ENCODE measurements around the gene INAVA. TPM values are rescaled to one million over a fixed set of nuclear protein-coding genes. Genes with fewer than 3 reads are reported as not detected.
"Not testable (repeated sequence)": the region's sequence is repeated elsewhere in the genome, so short reads cannot be mapped to it uniquely, and the experiment has no call there.

INAVA gene
- total RNA-seq, 1 donor from 2014 or later: 191 TPM

DNA sequence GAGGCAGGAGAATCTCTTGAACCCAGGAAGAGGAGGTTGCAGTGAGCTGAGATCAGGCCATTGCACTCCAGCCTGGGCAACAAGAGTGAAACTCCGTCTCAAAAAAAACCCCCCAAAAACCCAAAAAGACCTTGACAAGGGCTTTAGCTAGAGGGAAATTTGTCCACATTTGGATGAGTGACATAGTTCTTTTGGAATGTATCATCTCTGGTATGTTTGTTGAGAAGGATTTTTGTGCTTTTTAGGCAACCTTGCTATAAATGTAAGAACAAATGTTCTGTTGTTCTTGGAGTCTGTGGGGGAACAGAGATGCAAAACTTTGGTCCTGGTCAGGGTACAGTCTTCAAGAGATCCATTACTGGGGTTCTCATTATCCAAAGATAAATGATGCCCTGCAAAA lies 28.9 kb downstream of the INAVA start:
- no peak overlapping the region for H3K4me3 ChIP-seq (ENCODE audit: low read depth, low read length)
- TF ChIP-seq, protein P1, sequence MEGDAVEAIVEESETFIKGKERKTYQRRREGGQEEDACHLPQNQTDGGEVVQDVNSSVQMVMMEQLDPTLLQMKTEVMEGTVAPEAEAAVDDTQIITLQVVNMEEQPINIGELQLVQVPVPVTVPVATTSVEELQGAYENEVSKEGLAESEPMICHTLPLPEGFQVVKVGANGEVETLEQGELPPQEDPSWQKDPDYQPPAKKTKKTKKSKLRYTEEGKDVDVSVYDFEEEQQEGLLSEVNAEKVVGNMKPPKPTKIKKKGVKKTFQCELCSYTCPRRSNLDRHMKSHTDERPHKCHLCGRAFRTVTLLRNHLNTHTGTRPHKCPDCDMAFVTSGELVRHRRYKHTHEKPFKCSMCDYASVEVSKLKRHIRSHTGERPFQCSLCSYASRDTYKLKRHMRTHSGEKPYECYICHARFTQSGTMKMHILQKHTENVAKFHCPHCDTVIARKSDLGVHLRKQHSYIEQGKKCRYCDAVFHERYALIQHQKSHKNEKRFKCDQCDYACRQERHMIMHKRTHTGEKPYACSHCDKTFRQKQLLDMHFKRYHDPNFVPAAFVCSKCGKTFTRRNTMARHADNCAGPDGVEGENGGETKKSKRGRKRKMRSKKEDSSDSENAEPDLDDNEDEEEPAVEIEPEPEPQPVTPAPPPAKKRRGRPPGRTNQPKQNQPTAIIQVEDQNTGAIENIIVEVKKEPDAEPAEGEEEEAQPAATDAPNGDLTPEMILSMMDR (conservative IDR thresholded peaks at IDR 0.05; ENCODE audit: low read depth, low read length): no peak
- DNase-seq (ENCODE audit: low read depth): no peak

DNA sequence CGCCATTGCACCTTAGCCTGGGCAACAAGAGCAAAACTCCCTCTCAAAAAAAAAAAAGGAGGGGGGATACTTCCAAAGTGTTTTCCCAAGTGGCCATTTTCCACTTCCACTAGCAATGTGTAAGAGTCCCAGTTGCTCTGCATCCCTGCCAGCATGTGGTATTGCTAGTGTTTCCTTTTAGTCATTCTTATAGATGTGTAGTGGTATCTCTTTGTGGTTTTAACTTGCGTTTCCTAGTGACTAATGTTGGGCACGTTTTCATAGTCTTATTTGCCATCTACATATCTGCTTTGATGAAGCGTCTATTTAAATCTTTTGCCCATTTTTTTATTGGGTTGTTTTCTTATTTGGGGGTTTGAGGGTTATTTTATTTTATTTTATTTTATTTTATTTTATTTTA lies 31.1 kb downstream of the INAVA start:
- H3K4me3 ChIP-seq (ENCODE audit: low read depth, low read length): no peak overlapping the region
- TF ChIP-seq, protein P1 (conservative IDR thresholded peaks at IDR 0.05; ENCODE audit: low read depth, low read length): no peak
- DNase-seq (ENCODE audit: low read depth): no peak

DNA sequence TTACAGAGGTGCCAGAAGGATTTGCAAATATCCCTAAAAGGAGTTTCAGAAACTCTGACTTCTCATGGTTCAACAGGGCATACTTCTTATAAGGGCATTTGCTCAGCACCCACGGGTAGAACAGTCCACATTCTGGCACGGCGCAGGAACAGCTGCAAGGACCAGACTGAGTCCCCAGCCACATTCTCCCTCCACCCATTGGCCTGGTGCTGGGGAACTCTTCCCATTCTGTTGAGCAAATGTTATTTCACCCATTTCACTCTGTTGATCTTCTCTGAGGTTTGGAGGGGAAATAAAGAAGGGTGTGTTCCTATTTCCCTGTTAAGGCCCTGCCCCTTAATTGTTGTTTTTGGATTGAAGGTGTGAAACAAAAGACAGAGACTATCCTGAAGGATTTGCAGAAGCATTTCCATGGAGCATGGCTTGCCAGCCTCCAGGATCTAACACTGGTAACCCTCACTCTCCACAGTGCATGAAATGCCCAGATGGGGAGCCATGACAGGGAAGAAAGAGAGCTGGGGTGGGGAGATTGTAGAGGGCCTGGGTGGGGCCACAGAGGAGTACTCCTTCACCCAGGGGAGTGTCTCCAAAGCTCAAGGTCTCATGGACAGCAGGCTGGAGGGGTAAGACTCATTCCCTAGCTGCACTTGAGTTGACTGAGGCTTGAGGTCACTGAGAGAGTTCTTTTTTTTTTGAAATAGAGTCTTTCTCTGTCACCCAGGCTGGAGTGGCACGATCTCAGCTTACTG lies 35.0 kb downstream of the INAVA start:
- H3K4me3 ChIP-seq (ENCODE audit: low read depth, low read length): no peak overlapping the region
- TF ChIP-seq, protein P1 (conservative IDR thresholded peaks at IDR 0.05; ENCODE audit: low read depth, low read length): no peak
- no peak for DNase-seq (ENCODE audit: low read depth)

DNA sequence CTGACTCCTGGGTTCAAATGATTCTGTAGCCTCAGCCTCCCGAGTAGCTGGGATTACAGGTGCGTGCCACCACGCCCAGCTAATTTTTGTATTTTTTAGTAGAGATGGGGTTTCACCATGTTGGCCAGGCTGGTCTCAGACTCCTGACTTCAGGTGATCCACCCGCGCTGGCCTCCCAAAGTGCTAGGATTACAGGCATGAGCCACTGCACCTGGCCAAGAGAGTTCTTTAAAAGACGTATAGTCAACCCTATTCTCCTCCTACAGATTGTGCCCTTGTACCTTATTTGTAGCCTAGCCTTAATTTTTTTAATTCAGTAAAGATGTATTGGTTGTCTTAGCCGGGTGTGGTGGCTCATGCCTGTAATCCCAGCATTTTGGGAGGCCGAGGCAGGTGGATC lies 35.6 kb downstream of the INAVA start:
- not testable (repeated sequence) for DNase-seq (ENCODE audit: low read depth); H3K4me3 ChIP-seq (ENCODE audit: low read depth, low read length)

DNA sequence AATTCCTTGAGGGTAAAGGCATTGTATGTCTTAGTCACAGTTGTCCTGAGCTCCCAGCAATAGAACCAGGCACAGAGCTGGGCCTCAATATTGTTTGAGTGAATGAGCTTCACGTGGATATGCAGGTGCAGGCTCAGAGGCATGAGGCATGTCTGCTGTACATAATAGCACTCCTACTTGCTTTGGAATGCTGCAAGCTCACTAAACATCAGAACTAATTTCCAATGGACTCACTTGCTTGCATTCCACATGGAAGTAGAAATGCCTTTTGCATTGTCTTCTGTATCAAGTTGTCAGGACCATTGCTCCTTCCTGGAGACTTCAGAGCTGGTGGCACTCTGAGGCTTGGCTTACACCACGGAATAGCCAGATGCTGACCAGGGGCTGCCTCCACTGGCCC lies 37.1 kb downstream of the INAVA start:
- TF ChIP-seq, protein P1 (conservative IDR thresholded peaks at IDR 0.05; ENCODE audit: low read depth, low read length): no peak
- no peak for DNase-seq (ENCODE audit: low read depth)
- H3K4me3 ChIP-seq (ENCODE audit: low read depth, low read length): no peak overlapping the region

DNA sequence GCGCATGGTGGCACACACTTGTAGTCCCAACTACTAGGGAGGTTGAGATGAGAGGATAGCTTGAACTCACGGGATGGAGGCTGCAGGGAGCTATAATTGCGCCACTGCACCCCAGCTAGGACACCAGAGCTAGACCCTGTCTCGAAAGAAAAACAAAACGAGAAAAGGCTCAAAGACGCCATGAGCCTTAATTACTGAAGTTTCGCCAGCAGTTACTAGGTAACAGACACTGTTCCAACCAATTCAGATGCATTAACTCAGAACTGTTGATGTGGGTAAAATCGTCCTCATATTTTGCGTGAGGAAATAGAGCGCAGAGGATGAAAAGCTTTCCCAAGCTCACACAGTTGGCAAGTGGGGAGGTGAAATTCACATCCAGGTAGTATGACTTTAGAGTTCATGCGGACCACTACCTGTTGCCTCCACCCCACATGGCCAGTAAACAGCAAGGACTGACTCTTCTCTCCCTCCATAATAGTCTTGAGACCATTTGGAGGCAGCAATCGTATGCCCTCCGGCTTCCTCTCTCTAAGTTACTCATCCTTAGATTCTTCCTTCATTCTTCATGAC lies 40.1 kb downstream of the INAVA start:
- DNase-seq (ENCODE audit: low read depth): no peak
- H3K4me3 ChIP-seq (ENCODE audit: low read depth, low read length): no peak overlapping the region
- TF ChIP-seq, protein P1 (conservative IDR thresholded peaks at IDR 0.05; ENCODE audit: low read depth, low read length): no peak

DNA sequence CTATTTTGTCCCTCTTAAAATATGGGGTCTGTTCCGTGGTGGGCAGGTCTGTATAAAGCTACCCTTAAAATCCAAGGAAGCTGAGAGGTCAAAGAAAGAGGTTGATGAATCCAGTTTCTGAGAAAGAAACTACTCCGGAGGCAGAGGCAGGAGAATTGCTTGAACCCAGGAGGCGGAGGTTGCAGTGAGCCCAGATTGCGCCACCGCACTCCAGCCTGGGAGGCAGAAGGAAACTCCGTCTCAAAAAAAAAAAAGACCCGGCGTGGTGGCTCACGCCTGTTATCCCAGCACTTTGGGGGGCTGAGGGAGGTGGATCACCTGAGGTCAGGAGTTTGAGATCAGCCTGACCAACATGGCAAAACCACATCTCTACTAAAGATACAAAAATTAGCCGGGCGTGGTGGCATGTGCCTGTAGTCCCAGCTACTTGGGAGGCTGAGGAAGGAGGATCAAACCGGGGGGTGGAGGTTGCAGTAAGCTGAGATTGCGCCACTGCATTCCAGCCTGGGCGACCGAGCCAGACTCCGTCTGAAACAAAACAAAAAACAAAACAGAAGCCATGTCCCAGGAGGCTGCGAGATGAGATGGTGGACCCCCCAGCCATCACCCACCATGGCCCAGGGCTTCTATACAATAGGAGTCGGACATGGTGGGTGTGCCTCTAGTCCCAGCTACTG lies 40.7 kb downstream of the INAVA start:
- H3K4me3 ChIP-seq (ENCODE audit: low read depth, low read length); DNase-seq (ENCODE audit: low read depth): not testable (repeated sequence)

DNA sequence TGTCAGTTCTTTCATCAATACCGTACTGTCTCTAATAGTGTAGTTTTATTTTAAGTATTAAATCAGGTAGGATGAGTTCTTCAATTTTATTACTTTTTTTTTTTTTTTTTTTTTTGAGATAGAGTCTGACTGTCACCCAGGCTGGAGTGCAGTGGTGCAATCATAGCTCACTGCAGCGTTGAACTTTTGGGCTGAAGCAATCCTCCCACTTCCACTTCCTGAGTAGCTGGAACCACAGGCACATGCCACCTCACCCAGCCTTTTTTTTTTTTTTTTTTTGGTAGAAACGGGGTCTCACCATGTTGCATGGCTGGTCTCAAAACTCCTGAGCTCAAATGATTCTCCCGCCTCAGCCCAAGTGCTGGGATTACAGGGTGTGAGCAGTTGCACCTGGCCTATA lies 44.3 kb downstream of the INAVA start:
- H3K4me3 ChIP-seq (ENCODE audit: low read depth, low read length): no peak overlapping the region
- no peak for DNase-seq (ENCODE audit: low read depth)
- TF ChIP-seq, protein P1 (conservative IDR thresholded peaks at IDR 0.05; ENCODE audit: low read depth, low read length): no peak

All from epithelial cell of proximal tubule (primary cell).